Activated CD4-positive, alpha-beta T cell treated with anti-CD3 and anti-CD28 coated beads for 24 hours (primary cell): ENCODE measurements around the gene LMO1.

Experiments used
- DNase-seq, 2 donors: peaks; one replicate each; pipeline ENCODE4 v3.0.0-alpha.2; 2020; ENCODE audit warnings: low read depth in 2 of 2

The LMO1 gene

DNA sequence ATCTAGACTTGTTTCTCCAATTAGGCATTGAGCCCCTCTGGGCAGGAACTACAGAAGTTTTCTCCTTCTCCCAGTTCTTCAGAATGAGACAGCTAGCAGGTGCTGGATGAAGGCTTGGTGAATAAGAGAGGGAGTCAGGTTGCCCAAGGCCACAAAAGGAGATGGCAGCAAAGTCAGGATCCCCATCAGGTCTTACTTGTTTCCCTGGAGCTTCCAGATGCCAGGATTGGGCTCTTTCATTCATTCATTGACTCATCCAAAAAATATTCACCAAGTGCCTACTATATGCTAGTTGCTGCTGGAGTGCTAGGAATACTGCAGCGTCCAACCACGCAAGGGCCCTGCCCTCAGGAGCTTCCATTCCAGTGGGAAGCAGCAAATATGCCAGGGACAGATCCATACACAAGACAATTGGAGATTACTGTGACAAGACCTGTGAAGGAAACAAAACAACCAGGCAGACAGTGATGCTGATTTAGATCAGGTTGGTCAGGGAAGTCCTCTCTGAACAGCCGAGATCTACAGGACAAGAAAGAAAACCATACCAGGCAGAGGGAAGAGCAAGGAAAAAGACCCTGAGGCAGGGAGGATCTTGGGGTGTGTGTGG is 24.6 kb upstream of the LMO1 start:
- no peak for DNase-seq

- DNase-seq, result no peak
Observed at GRCh38 chr11:8287703-8288102, 24.0 kb upstream of the LMO1 start.

DNA sequence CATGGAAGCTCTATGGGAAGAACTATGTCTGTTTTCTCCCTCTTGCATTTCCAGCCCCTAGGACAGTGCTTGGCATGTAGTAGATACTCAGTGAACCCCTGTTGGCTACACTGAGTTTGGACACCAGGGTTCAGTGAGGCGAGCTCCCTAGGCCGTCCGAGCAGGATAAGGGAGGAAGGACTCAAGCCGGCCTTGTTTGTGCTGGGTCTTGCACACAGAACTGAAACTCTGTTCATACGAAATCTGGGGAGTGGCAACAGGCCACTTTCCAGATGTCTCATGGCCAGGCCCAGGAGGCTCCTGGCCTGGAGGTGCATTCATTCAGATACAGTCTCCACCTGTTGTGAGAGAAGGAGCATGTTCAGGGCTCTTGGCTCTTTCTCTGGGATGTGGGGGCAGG is 23.6 kb upstream of the LMO1 start:
- DNase-seq, result no peak

DNA sequence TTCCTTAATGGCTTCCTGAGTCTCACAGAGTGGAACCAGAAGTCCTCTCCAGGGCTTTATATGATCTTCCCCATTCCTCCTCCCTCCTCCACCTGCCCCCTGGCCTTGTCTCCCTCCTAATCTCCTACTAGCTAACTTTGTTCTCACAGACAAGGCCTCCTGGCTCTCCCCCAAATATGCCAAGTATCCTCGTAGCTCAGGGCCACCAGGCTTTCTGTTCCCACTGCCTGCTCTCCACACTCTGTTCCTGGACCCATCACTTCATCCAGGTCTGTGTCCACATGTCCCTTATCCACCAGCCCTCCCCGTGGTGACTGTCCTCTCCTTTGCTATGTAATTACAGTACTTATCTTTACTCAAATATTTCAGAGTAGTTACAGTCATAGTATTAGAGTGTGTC is 23.2 kb upstream of the LMO1 start:
- no peak for DNase-seq

DNA sequence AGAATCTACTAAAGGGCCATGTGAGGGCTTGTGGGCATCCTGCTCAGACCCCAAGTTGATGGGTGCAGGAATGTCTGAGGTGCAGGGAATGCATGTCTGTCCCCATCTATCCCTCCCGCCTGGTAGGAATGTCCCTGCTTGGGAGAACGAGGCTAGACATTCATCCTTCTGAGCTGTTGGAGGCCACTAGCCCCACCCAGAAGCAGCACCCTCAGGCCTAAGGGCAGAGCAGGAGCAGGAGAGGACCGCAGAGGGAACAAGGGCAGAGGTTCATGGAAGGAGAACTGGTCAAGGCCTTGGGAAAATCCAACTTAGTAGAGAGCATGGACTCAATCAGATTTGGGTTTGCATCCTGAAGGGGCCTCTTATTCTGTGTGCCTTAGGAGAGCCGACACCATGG is 22.1 kb upstream of the LMO1 start:
- DNase-seq, result no peak

- no peak for DNase-seq
Observed at GRCh38 chr11:8285228-8285627, 21.6 kb upstream of the LMO1 start.

DNA sequence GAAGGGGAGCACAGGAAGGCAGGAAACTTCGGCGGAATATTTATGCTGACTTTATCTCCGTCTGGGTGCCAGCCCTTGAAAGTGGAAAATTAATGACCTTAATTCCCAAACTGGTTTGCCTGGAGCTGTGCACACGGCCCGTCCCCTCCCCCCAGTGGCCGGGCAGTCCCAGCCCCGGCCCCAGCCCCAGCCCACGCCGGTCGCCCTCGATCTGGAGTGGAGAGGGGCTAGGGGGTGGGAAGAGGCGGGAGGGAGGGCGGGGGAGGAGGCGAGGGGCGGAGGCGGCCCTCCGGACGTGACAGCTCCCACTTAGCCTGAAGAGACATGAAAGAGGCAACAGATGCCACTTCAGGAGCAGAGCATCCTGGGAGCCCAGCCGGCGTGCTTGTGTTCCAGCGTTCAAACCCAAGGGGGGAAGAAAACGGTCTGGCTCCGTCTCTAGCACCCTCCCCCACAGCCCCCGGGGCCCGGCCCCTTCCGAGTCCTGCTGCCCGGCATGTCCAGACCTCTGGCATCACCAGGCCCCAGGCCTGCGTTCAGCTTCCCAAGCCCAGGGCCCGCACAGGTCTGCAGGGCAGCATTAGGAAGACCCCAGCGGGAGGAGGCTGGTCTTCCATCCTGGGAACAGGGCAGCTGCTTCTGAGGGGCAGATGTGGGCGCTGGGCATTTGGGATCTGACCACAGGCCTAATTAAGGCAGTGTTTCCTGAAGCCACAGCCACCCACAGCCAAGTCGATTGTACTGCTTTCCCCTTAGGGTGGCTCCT is 20.0 kb upstream of the LMO1 start:
- no peak for DNase-seq

- DNase-seq, result no peak
Observed at GRCh38 chr11:8283100-8283464, 19.4 kb upstream of the LMO1 start.

DNA sequence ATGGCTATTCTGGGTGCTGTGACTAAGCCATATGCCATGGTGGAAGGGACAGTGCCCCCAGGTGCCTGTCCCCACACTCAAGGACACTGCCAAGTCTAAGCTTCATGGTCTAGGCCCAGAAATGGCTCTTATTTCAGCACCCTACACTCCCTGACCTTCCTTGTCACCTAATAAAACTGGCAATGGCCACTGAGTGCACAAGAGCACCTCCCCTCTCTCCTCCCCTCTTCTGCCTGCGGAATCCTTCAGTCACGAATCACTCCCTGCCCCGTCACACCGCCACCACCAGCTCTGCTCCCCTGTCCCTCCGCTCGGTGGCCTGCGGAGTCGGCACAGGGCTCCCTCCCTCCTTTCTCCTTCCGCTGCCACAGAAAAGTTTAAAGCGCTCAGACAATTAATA is 19.0 kb upstream of the LMO1 start:
- DNase-seq, result no peak

- DNase-seq, result no peak
Observed at GRCh38 chr11:8281266-8281665, 17.6 kb upstream of the LMO1 start.

DNA sequence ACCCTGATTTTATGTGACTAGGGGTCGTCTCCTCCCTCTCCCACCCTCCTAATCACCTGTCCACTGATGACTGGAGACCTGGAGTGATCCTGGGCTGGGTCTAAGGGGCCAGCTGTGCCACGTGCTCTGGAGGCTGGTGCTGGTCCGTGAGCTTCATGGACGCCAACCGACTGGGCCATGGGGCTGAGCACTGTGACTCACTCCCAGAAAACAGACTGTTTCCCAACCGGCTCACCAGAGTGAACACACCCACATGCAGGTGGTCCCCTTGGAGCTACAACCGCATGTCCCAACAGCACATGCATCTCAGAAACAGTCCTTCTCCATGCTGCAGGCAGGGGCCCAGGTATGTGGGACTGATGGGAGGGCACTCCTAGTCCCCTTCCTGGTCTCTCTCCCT is 14.0 kb upstream of the LMO1 start:
- no peak for DNase-seq

DNA sequence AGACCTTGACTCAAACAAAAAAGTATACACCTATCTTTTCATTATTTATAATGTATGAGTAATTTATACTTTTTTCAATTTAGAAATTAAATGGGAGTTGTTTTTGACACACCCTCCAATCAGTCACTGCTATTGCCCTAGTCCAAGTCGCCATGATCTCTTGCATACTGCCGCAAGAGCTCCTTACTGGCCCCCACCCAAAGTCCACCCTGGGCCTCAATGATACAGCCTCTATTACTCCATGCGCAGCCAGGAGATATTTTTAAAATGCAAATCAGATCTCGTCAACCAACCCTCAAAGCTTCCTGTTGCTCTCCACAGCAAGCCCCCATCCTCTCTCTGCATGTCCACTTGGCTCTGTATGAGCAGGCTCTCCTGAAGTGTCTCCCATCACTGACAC is 12.8 kb upstream of the LMO1 start:
- no peak for DNase-seq

DNA sequence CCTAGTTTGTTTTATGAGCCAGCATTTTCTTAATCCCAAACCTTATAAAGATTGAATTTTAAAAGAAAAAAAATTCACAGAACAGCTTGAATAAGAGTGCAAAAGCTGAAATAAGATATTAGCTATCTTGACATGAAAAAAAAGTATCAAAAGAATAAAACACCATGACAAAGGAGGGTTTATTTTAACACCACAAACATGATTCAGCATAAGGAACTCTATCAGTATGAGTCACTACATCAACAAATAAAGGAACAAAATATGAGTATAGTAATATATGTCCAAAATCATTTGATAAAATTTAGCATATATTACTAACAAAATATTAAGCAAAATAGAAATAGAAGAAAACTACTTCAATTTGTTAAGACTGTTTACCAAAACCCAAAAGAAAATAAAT is 9.6 kb upstream of the LMO1 start:
- no peak for DNase-seq

GRCh38 chr11:8271106-8271886 is 7.6 kb upstream of the LMO1 start:
- DNase-seq, result no peak

GRCh38 chr11:8269636-8270035 is 6.0 kb upstream of the LMO1 start:
- DNase-seq, result no peak

DNA sequence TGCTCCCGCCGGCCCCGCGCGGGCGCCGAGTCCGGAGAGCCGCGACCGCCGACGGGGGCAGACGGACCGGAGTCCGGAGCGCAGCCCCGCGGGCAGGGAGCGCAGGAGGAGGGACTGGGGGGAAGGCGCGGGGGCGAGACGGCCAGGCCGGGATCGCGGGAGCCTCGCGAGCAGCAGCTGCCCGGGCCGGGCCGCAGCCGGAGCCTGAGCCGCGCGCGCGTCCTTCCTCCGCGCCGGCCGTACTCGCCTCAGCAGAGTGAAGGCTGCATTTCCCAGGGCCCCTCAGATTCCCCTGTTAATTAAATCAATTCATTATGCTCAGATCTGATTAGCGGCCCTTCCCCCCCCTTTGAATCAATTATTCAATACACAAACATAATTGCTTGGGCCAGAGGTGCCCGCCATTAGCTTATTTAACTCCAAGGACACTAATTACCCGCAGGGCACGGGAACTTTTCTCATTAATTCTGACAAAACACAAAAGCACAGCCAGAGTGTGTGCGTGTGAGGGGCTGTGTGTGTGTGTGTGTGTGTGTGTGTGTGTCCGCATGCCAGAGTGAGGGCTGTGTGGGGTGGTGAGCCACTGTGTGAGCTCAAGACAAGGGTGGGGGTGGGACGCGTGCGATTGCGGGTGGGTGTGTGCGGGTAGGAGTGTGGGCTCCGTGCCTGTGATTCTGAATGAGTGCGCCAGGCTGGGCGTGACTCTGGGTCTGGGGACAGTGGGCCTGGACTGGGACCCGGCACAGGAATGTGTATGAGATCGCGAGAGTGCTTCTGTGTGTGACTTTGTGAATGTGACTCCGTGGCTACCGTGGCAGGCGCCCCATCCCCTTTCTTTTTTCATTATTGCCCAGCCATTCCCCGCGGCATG is 5.1 kb upstream of the LMO1 start:
- DNase-seq, result no peak

GRCh38 chr11:8267831-8268529 is 4.3 kb upstream of the LMO1 start:
- DNase-seq, result peak in 1 of 2 donors; percentile 16

DNA sequence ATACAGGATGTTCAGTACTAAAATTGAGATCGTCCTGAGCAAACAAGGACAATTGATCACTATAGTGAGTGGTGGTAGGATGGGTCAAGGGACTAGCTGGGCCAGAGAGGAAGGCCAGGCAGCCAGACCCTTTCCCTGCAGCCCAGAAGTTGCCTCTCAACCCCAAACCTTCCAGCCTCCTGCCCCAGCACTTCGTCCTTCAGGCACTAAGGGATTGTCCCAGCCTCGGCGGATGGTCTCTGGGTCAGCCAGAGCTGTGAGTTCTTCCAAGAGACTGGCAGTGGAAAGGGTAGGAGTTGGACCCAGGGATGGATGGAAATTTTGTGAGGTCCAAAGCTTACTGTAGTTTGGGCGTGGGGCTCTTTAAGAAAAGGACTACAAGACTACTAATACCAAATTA is 3.6 kb upstream of the LMO1 start:
- no peak for DNase-seq

GRCh38 chr11:8266246-8267241 is 2.9 kb upstream of the LMO1 start:
- DNase-seq, result no peak

DNA sequence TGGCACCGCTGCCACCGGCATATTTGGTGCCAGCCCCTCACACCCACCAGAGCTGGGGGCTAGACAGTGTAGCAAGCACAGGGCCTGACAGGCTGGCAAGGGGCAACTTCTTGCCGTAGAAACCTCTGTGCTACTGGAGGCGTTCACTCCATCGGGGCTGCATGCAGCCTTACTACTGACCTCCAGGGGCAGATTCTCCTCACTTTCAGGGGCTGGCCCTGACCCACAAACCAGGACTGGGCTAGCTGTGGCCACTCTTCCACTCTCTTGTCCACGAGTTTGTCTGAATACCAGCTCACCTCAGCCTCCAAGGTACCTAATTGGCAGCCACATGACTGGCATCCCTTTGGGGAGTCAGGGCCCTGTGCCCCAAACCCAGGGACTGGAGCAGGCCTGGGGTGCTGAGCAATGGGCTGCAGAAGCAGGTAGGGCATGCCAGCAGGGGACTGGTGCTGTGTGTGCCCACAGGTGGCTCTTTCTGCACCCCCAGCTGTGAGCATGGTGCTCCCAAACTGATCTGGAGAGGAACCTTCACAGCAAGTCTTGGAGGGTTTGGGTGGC is 2.1 kb upstream of the LMO1 start:
- DNase-seq, result no peak
